HepG2 (cell line): ENCODE data around the gene TRIM72. TPM values are rescaled to one million over a fixed set of nuclear protein-coding genes. Genes with fewer than 3 reads are reported as not detected.
A peak's percentile ranks its signal among the peaks of the same experiment; 100 is the strongest.

ENCODE experiments used
- CAMTA2 ChIP-seq: sonication (generic); formaldehyde crosslinking; IDR thresholded peaks from 2 replicates; pipeline ENCODE4 v1.4.0; 2020; ENCODE audit warnings: mild to moderate bottlenecking, missing genetic modification reagents, borderline replicate concordance
- HDAC6 ChIP-seq: fragments of 200-600 bp; sonication (generic); IDR thresholded peaks from 2 replicates; pipeline ENCODE4 v1.7.0; 2017; ENCODE audit warnings: mild to moderate bottlenecking, antibody characterized with exemption, low read length, low read depth
- KMT2A ChIP-seq: sonication (generic); formaldehyde crosslinking; IDR thresholded peaks from 2 replicates; pipeline ENCODE4 v1.4.0; 2020; ENCODE audit warnings: missing genetic modification reagents
- MXI1 ChIP-seq: IDR thresholded peaks from 3 replicates; pipeline ENCODE4 v1.6.1; 2012; ENCODE audit warnings: low read depth, low read length, inconsistent platforms, borderline replicate concordance
- NAIF1 ChIP-seq: sonication (generic); formaldehyde crosslinking; IDR thresholded peaks from 2 replicates; pipeline ENCODE4 v1.5.0; 2020; ENCODE audit warnings: mild to moderate bottlenecking, missing genetic modification reagents, borderline replicate concordance
- NFKB2 ChIP-seq: sonication (generic); formaldehyde crosslinking; IDR thresholded peaks from 2 replicates; pipeline ENCODE4 v1.4.0; 2020; ENCODE audit warnings: missing genetic modification reagents, borderline replicate concordance
- PLSCR1 ChIP-seq: sonication (generic); formaldehyde crosslinking; IDR thresholded peaks from 2 replicates; pipeline ENCODE4 v1.5.0; 2020; ENCODE audit warnings: missing genetic modification reagents, mild to moderate bottlenecking, borderline replicate concordance
- POLR2AphosphoS5 ChIP-seq: IDR thresholded peaks from 2 replicates; pipeline ENCODE4 v1.6.1; 2012; ENCODE audit warnings: low read depth, low read length
- POLR2G ChIP-seq: fragments of 200-400 bp; formaldehyde crosslinking; IDR thresholded peaks from 2 replicates; pipeline ENCODE4 v1.6.1; 2018; ENCODE audit warnings: mild to moderate bottlenecking, low read depth, low read length, moderate library complexity
- SALL1 ChIP-seq: sonication (generic); formaldehyde crosslinking; IDR thresholded peaks from 2 replicates; pipeline ENCODE4 v1.8.0; 2022; ENCODE audit warnings: mild to moderate bottlenecking, missing genetic modification reagents
- STAG1 ChIP-seq: sonication (generic); formaldehyde crosslinking; IDR thresholded peaks from 2 replicates; pipeline ENCODE4 v1.4.0; 2020; ENCODE audit warnings: missing genetic modification reagents
- TAF1 ChIP-seq: sonication (generic); formaldehyde crosslinking; IDR thresholded peaks from 2 replicates; pipeline ENCODE4 v1.4.0; 2020; ENCODE audit warnings: missing genetic modification reagents
- ZBTB8A ChIP-seq: sonication (generic); formaldehyde crosslinking; IDR thresholded peaks from 2 replicates; pipeline ENCODE4 v1.4.0; 2020; ENCODE audit warnings: mild to moderate bottlenecking, low read depth, missing genetic modification reagents, borderline replicate concordance
- ZNF136 ChIP-seq: sonication (generic); formaldehyde crosslinking; IDR thresholded peaks from 2 replicates; pipeline ENCODE4 v1.8.1; 2022; ENCODE audit warnings: low read depth, mild to moderate bottlenecking, moderate library complexity, missing genetic modification reagents
- ZNF20 ChIP-seq: sonication (generic); formaldehyde crosslinking; IDR thresholded peaks from 2 replicates; pipeline ENCODE4 v1.4.0; 2020; ENCODE audit warnings: mild to moderate bottlenecking, moderate library complexity, missing genetic modification reagents
- ZNF260 ChIP-seq: sonication (generic); formaldehyde crosslinking; IDR thresholded peaks from 2 replicates; pipeline ENCODE4 v1.4.0; 2020; ENCODE audit warnings: missing genetic modification reagents, low read depth, mild to moderate bottlenecking, borderline replicate concordance
- ZNF709 ChIP-seq: sonication (generic); formaldehyde crosslinking; IDR thresholded peaks from 2 replicates; pipeline ENCODE4 v1.5.0; 2020; ENCODE audit warnings: mild to moderate bottlenecking, missing genetic modification reagents
- polyA plus RNA-seq, 8 experiments: library from polyadenylated mRNA; depleted of rRNA in 3 of 8; stranded (reverse) in 7 of 8; unstranded in 1 of 8; fragments of >200 nt; fragmentation: Illumina TruSeq in 4 of 8; extraction: Trizol in 4 of 8; gene quantifications; 2 replicates each; pipeline versions ENCODE4 v1.2.1 to v1.2.3, GENCODE V29; 2011 to 2016; ENCODE audit warnings: low read depth in 4 of 8, missing spikeins in 1 of 8, mixed read lengths in 1 of 8; ENCODE audit not compliant: insufficient read depth in 1 of 8
- total RNA-seq, 5 experiments: library from RNA; depleted of rRNA; stranded (reverse); fragments of >200 nt; fragmentation: Illumina TruSeq; extraction: Trizol; gene quantifications; 2 replicates each; pipeline ENCODE4 v1.2.3, GENCODE V29; 2016; ENCODE audit warnings: low read depth in 1 of 5
- TF ChIP-seq, protein P1 (sequence below): sonication (generic); formaldehyde crosslinking; IDR thresholded peaks from 2 replicates; pipeline ENCODE4 v1.8.0; 2022; ENCODE audit warnings: mild to moderate bottlenecking, missing genetic modification reagents
- TF ChIP-seq, protein P2 (sequence below): sonication (generic); formaldehyde crosslinking; conservative IDR thresholded peaks from 2 replicates; pipeline ENCODE4 v1.8.1; 2023; ENCODE audit warnings: missing genetic modification reagents
- TF ChIP-seq, protein P3 (sequence below): sonication (generic); formaldehyde crosslinking; IDR thresholded peaks from 2 replicates; pipeline ENCODE4 v1.5.0; 2020; ENCODE audit warnings: missing genetic modification reagents

TRIM72 gene
- total and polyA plus RNA-seq, 2 of the 13 experiments (the other 11 are each of a cell fraction or from before 2014, with no cell fraction given) = not detected

DNA sequence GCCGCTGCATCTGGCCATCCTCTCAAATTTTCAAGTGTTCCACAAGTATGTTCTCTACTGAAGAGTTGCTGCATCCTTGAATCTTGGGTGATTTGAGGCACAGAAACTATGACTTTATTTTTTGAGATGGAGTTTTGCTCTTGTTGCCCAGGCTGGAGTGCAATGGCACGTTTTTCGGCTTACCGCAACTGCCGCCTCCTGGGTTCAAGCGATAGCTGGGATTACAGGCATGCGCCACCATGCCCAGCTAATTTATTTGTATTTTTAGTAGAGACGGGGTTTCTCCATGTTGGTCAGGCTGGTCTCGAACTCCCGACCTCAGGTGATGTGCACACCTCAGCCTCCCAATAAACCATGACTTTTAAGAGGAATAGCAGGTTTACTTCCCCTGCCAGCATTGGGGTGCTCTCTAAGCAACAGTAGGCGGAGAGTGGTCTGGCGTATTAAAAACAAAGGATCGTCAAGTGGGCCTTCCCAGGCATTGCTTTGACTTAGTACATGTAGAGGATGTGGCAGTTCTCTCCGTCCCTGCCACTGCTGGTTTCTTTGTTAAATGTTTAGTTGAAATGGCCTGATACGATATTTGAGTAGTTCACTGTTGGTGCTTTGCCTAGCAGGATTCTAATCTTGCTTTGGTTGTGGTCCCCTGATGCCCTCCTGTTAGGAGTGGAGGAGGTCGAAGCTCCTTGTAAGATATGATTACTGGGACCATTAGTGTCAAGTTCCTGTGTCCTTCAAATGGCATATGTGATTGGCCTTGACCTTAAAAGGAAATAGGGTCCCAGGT, 20.9 kb upstream of the TRIM72 start (continued):
- no peak for TF ChIP-seq KMT2A (CRISPR knock-in tag)
- TF ChIP-seq ZNF260 (CRISPR knock-in tag) = no peak
- TF ChIP-seq TAF1 (CRISPR knock-in tag) = no peak
- TF ChIP-seq ZNF20 = no peak
- 0 out of 2 replicates have a peak, but pooled peaks have one; percentile 22 for TF ChIP-seq POLR2G
- TF ChIP-seq, protein P1, sequence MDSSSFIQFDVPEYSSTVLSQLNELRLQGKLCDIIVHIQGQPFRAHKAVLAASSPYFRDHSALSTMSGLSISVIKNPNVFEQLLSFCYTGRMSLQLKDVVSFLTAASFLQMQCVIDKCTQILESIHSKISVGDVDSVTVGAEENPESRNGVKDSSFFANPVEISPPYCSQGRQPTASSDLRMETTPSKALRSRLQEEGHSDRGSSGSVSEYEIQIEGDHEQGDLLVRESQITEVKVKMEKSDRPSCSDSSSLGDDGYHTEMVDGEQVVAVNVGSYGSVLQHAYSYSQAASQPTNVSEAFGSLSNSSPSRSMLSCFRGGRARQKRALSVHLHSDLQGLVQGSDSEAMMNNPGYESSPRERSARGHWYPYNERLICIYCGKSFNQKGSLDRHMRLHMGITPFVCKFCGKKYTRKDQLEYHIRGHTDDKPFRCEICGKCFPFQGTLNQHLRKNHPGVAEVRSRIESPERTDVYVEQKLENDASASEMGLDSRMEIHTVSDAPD (CRISPR knock-in tag) = no peak
- TF ChIP-seq, protein P2, sequence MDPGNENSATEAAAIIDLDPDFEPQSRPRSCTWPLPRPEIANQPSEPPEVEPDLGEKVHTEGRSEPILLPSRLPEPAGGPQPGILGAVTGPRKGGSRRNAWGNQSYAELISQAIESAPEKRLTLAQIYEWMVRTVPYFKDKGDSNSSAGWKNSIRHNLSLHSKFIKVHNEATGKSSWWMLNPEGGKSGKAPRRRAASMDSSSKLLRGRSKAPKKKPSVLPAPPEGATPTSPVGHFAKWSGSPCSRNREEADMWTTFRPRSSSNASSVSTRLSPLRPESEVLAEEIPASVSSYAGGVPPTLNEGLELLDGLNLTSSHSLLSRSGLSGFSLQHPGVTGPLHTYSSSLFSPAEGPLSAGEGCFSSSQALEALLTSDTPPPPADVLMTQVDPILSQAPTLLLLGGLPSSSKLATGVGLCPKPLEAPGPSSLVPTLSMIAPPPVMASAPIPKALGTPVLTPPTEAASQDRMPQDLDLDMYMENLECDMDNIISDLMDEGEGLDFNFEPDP = no peak
- no peak for TF ChIP-seq ZNF709
- TF ChIP-seq NAIF1 (CRISPR knock-in tag) = no peak
- no peak for TF ChIP-seq HDAC6
- TF ChIP-seq ZNF136 (CRISPR knock-in tag) = no peak
- no peak for TF ChIP-seq NFKB2 (CRISPR knock-in tag)
- no peak for TF ChIP-seq MXI1
- TF ChIP-seq ZBTB8A = no peak
- no peak for TF ChIP-seq STAG1 (CRISPR knock-in tag)
- no peak for TF ChIP-seq PLSCR1 (CRISPR knock-in tag)
- TF ChIP-seq, protein P3, sequence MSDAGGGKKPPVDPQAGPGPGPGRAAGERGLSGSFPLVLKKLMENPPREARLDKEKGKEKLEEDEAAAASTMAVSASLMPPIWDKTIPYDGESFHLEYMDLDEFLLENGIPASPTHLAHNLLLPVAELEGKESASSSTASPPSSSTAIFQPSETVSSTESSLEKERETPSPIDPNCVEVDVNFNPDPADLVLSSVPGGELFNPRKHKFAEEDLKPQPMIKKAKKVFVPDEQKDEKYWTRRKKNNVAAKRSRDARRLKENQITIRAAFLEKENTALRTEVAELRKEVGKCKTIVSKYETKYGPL = no peak
- TF ChIP-seq POLR2AphosphoS5 = peak; percentile 41; the same call in 1 of the 2 replicates
- TF ChIP-seq CAMTA2 (CRISPR knock-in tag) = no peak
- no peak for TF ChIP-seq SALL1 (CRISPR knock-in tag)
